ENCODE measurements around the gene MKX. TPM values are rescaled to one million over a fixed set of nuclear protein-coding genes. Genes with fewer than 3 reads are reported as not detected.

Gene MKX
- total and polyA plus RNA-seq, 12 donors = 0.09 to 0.53 (median 0.24) TPM; not detected in 2

DNA sequence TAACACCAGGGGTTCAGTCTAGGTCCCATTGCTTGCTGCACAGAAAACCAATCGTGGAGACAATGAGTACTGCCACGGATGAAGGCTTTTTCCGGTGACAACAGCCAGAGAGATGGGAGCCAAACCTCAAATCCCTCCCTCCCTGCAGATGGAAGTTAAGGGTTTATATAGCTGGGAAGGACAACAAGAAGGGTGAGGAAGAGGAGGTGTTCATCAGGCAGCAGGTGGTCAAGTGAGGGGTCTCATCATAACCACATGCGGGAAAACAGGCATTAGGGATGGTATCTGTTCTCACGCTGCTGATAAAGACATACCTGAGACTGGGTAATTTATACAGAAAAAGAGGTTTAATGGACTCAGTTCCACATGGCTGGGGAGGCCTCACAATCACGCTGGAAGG is 91.3 kb downstream of the MKX start:
- no peak for DNase-seq
- intact Hi-C loops (cut with DNase I) = loop anchor here in 1 of 10 donors (10.0 kb wide), 1 partner anchor 89 kb away; no protein-coding TSS in a partner anchor
- 84 to 92% methylated on average over 6 of the region's 6 CpGs for WGBS, 2 donors
- Histone ChIP-seq H3K4me1 (no peaks in the 10 kb centered on the region), H3K4me3 (no peak overlapping the region), H3K27ac (no peak overlapping the region), H3K36me3 (no peaks in the 10 kb centered on the region), H3K9me3 (no peaks in the 10 kb centered on the region), H3K27me3 (no peaks in the 10 kb centered on the region)
- ATAC-seq = no peak
- TF ChIP-seq, protein P1, sequence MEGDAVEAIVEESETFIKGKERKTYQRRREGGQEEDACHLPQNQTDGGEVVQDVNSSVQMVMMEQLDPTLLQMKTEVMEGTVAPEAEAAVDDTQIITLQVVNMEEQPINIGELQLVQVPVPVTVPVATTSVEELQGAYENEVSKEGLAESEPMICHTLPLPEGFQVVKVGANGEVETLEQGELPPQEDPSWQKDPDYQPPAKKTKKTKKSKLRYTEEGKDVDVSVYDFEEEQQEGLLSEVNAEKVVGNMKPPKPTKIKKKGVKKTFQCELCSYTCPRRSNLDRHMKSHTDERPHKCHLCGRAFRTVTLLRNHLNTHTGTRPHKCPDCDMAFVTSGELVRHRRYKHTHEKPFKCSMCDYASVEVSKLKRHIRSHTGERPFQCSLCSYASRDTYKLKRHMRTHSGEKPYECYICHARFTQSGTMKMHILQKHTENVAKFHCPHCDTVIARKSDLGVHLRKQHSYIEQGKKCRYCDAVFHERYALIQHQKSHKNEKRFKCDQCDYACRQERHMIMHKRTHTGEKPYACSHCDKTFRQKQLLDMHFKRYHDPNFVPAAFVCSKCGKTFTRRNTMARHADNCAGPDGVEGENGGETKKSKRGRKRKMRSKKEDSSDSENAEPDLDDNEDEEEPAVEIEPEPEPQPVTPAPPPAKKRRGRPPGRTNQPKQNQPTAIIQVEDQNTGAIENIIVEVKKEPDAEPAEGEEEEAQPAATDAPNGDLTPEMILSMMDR (IDR thresholded peaks at IDR 0.05) = no peak

DNA sequence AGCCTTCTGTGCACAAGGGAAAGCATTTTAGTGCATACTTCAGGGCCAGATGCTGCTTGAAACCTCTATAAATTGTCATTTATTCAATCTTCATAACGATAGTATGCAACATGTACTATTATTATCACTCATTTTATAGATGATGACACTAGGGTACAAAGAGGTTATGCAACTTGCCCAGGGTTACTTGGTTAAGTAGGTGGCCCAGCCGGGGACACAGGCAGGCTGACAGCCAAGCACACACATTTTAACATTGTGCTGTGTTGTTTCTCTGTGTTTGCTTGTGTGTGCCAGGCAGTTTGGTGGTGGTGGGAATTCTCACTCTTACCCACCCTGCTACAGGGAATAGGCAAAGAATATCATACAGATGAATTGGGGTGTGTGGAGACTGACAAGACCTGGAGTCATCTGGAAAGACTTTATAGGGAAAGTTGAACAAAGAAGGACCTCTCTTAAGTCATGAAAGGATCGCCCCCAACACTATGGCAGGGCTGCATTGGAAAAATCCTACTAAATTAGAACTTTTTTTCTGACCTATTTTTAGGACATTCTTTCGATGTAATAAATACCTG is 98.9 kb downstream of the MKX start:
- intact Hi-C loops (cut with DNase I) = no loop called here
- no peak for ATAC-seq
- no peak overlapping the region for H3K4me3 ChIP-seq
- no peak for DNase-seq
- 65 to 77% methylated on average over 4 of the region's 4 CpGs for WGBS, 2 donors
- H3K4me1 ChIP-seq = no peaks in the 10 kb centered on the region
- TF ChIP-seq, protein P1 (IDR thresholded peaks at IDR 0.05) = no peak
- peaks cover 0 to 9% (median 0%) of the 10 kb centered on the region in 11 donors for H3K9me3 ChIP-seq
- H3K27me3 ChIP-seq = no peaks in the 10 kb centered on the region
- H3K36me3 ChIP-seq = no peaks in the 10 kb centered on the region
- H3K27ac ChIP-seq = no peak overlapping the region

DNA sequence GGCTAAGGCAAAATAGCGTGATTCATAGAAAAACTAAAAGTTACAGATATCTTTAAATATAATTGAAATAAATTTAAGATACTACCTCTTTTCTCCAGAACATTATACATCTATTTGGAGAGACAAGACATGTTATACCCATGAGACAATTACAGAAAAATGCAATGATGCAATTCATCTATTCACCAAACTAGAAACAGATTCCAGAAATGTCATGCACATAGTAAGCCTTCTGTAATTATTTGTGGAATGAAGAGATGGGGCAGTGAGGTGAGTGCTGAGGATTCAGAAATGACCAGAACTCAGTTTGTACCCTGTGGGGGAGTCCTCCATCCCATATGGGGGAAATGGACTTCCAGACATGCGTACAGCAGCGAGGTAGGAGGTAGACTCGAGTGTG is 99.4 kb downstream of the MKX start:
- WGBS, 2 donors = 78 to 79% methylated on average over 4 of the region's 4 CpGs
- Histone ChIP-seq H3K36me3 (no peaks in the 10 kb centered on the region), H3K27ac (no peak overlapping the region), H3K4me3 (no peak overlapping the region), H3K27me3 (no peaks in the 10 kb centered on the region), H3K9me3 (peaks cover 0 to 14% (median 0%) of the 10 kb centered on the region in 11 donors), H3K4me1 (no peaks in the 10 kb centered on the region)
- intact Hi-C loops (cut with DNase I) = no loop called here
- TF ChIP-seq, protein P1 (IDR thresholded peaks at IDR 0.05) = no peak
- ATAC-seq = no peak
- DNase-seq = no peak

DNA sequence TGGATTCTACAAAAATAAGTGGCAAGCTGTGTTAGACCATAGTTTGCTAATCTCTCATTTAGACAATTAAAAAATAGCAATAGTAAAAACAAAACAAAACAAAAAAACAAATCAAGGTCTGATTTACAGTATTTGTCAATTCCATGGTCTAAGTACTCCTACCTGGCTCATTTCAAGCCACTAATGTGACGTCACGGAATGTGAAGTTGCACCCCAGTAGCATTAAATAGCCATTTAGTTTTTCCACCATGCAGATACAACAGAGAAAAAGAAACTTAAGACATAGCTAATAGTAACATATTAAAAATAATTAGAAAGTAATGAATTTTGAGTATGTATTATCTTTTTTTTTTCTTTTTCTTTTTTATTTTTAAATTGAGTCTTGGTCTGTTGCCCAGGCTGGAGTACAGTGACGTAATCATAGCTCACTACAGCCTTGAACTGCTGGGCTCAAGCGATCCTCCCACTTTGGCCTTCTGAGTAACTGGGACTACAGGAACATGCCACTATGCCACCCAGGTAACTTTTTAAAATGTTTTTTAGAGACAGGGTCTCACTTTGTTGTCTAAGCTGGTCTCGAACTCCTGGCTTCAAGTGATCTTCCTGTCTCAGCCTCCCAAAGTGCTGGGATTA is 101.2 kb downstream of the MKX start:
- ATAC-seq = no peak
- H3K36me3 ChIP-seq = no peaks in the 10 kb centered on the region
- no peak overlapping the region for H3K27ac ChIP-seq
- DNase-seq = no peak
- no peaks in the 10 kb centered on the region for H3K4me1 ChIP-seq
- TF ChIP-seq, protein P1 (IDR thresholded peaks at IDR 0.05) = no peak
- no peak overlapping the region for H3K4me3 ChIP-seq
- WGBS, 2 donors = 79 to 80% methylated on average over 5 of the region's 5 CpGs
- no peaks in the 10 kb centered on the region for H3K27me3 ChIP-seq
- peaks cover 0 to 18% (median 0%) of the 10 kb centered on the region in 11 donors for H3K9me3 ChIP-seq
- intact Hi-C loops (cut with DNase I) = no loop called here
